A549 treated with Mapracorat at 1 μM for 4 hours (cell line): ENCODE data around the gene C1GALT1. TPM values are rescaled to one million over a fixed set of nuclear protein-coding genes. Genes with fewer than 3 reads are reported as not detected.

Source experiments
- total RNA-seq: library from RNA; stranded (reverse); fragments of 200-300 nt; extraction: Qiagen RNA extraction; gene quantifications from 5 replicates; pipeline ENCODE4 v1.2.3, GENCODE V29; 2022

Gene C1GALT1
- 26.2 to 32.6 TPM (median 27.6 TPM) in 5 replicates for total RNA-seq

DNA sequence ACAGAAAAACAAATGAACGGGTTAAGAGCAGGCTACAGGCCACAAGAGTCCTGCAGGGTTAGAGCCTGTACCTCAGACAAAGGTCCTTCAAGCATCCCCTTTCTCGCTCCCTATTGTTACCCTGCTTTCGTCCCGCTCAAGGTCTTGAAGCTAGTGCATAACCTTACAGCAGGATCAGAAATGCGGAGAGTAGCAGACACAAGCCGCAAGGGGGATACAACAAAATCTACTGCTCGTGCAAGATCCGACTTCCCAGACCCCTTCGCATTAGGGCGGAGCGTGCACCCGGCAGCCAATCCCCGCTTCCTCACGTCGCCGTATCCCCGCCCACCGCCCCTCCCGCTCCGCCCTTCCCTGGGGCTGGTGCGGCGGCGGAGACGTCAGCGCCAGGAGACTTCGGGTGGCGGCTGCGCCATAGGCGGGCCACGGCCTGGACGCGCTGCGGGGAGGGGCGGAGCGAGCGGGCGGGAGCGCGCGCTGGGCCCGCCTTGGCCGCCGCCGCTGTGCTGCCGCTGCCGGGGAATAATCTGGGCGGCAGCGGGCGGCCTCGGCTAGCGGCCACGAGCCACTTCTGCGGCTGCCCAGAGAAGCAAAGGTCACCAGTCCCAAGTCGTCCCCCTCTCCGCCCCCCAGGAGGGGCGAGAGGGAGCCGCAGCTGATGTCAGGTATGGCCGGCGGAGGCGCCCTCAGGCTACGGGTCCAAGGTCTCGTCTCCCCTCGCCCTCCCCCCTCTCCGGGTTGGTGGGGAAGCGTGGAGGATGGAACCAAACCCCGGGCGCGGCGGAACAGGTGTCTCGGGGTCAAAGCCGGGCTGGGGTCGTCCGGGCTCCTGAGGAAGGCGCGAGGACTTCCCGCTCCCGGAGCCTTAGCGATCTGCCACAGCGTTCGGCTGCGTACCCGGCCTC is at the start of gene C1GALT1:
Gene C1GALT1, plus strand, starts transcription at position 389 of the 905 bp plus-strand sequence. CDS start 51,776 bp downstream, outside the sequence.

